ES-I3 (cell line): ENCODE data around the gene PNLIP.

Source experiments
- H3K36me3 ChIP-seq: 2 replicates; pipeline ENCODE4 v1.6.1; 2013; ENCODE audit warnings: mild to moderate bottlenecking, low read length, control low read depth, moderate library complexity; ENCODE audit not compliant: insufficient read depth
- H3K4me1 ChIP-seq: 2 replicates; pipeline ENCODE4 v1.6.1; 2013; ENCODE audit warnings: mild to moderate bottlenecking, control low read depth, low read length; ENCODE audit not compliant: insufficient read depth
- H3K9ac ChIP-seq: 2 replicates; pipeline ENCODE4 v1.6.1; 2013; ENCODE audit warnings: low read depth, mild to moderate bottlenecking, low read length, moderate library complexity
- H3K9me3 ChIP-seq: 2 replicates; pipeline ENCODE4 v1.6.1; 2013; ENCODE audit warnings: mild to moderate bottlenecking, low read length, moderate library complexity; ENCODE audit not compliant: control insufficient read depth, insufficient read depth

PNLIP gene

GRCh38 chr10:116594525-116595035, 48.8 kb downstream of the PNLIP start:
- no peaks in the 10 kb centered on the region for H3K36me3 ChIP-seq
- H3K4me1 ChIP-seq: no peaks in the 10 kb centered on the region
- H3K9me3 ChIP-seq: no peaks in the 10 kb centered on the region
- no peak overlapping the region for H3K9ac ChIP-seq

GRCh38 chr10:116596062-116596461, 50.3 kb downstream of the PNLIP start:
- no peak overlapping the region for H3K9ac ChIP-seq
- no peaks in the 10 kb centered on the region for H3K36me3 ChIP-seq
- no peaks in the 10 kb centered on the region for H3K4me1 ChIP-seq
- H3K9me3 ChIP-seq: no peaks in the 10 kb centered on the region

GRCh38 chr10:116597543-116597942, 51.8 kb downstream of the PNLIP start:
- Histone ChIP-seq H3K36me3 (no peaks in the 10 kb centered on the region), H3K9ac (no peak overlapping the region), H3K4me1 (no peaks in the 10 kb centered on the region), H3K9me3 (no peaks in the 10 kb centered on the region)

- Histone ChIP-seq H3K9me3 (no peaks in the 10 kb centered on the region), H3K9ac (no peak overlapping the region), H3K4me1 (no peaks in the 10 kb centered on the region), H3K36me3 (no peaks in the 10 kb centered on the region)
Observed at GRCh38 chr10:116598329-116598728, 52.6 kb downstream of the PNLIP start.

- Histone ChIP-seq H3K9ac (no peak overlapping the region), H3K4me1 (no peaks in the 10 kb centered on the region), H3K9me3 (no peaks in the 10 kb centered on the region), H3K36me3 (no peaks in the 10 kb centered on the region)
Observed at GRCh38 chr10:116599991-116600390, 54.3 kb downstream of the PNLIP start.

- Histone ChIP-seq H3K4me1 (no peaks in the 10 kb centered on the region), H3K9ac (no peak overlapping the region), H3K9me3 (no peaks in the 10 kb centered on the region), H3K36me3 (no peaks in the 10 kb centered on the region)
Observed at GRCh38 chr10:116602648-116603400, 57.1 kb downstream of the PNLIP start.

GRCh38 chr10:116606061-116606483, 60.3 kb downstream of the PNLIP start:
- Histone ChIP-seq H3K4me1 (no peaks in the 10 kb centered on the region), H3K36me3 (no peaks in the 10 kb centered on the region), H3K9me3 (no peaks in the 10 kb centered on the region; the same call in 1 of the 2 replicates), H3K9ac (no peak overlapping the region)

- Histone ChIP-seq H3K4me1 (no peaks in the 10 kb centered on the region), H3K9me3 (no peaks in the 10 kb centered on the region; the same call in 1 of the 2 replicates), H3K9ac (no peak overlapping the region), H3K36me3 (no peaks in the 10 kb centered on the region)
Observed at GRCh38 chr10:116607336-116607735, 61.6 kb downstream of the PNLIP start.

GRCh38 chr10:116608686-116609594, 63.2 kb downstream of the PNLIP start:
- H3K4me1 ChIP-seq: no peaks in the 10 kb centered on the region
- no peaks in the 10 kb centered on the region for H3K36me3 ChIP-seq
- no peak overlapping the region; the same call in 1 of the 2 replicates for H3K9ac ChIP-seq
- no peaks in the 10 kb centered on the region; the same call in 1 of the 2 replicates for H3K9me3 ChIP-seq

- Histone ChIP-seq H3K9me3 (no peaks in the 10 kb centered on the region; the same call in none of the 2 replicates), H3K4me1 (no peaks in the 10 kb centered on the region), H3K36me3 (no peaks in the 10 kb centered on the region), H3K9ac (no peak overlapping the region)
Observed at GRCh38 chr10:116610443-116611152, 64.9 kb downstream of the PNLIP start.

- Histone ChIP-seq H3K9me3 (no peaks in the 10 kb centered on the region; the same call in none of the 2 replicates), H3K36me3 (no peaks in the 10 kb centered on the region), H3K4me1 (no peaks in the 10 kb centered on the region), H3K9ac (no peak overlapping the region)
Observed at GRCh38 chr10:116611153-116611545, 65.4 kb downstream of the PNLIP start.

GRCh38 chr10:116612107-116612769, 66.5 kb downstream of the PNLIP start:
- H3K4me1 ChIP-seq: no peaks in the 10 kb centered on the region
- no peaks in the 10 kb centered on the region for H3K36me3 ChIP-seq
- H3K9me3 ChIP-seq: no peaks in the 10 kb centered on the region; the same call in none of the 2 replicates
- H3K9ac ChIP-seq: no peak overlapping the region

GRCh38 chr10:116613471-116613870, 67.7 kb downstream of the PNLIP start:
- H3K9me3 ChIP-seq: no peaks in the 10 kb centered on the region; the same call in none of the 2 replicates
- no peaks in the 10 kb centered on the region for H3K36me3 ChIP-seq
- no peak overlapping the region for H3K9ac ChIP-seq
- no peaks in the 10 kb centered on the region for H3K4me1 ChIP-seq
